PFSK-1 (cell line): ENCODE data around the gene SAMD4A.

Source experiments
- FOXP2 ChIP-seq: optimal IDR thresholded peaks from 2 replicates; pipeline ENCODE3; 2011; ENCODE audit warnings: borderline replicate concordance, control low read depth, inconsistent platforms; ENCODE audit not compliant: insufficient read depth; ENCODE audit errors: extremely low read length, extremely low read depth
- POLR2AphosphoS5 ChIP-seq: IDR thresholded peaks from 2 replicates; pipeline ENCODE4 v1.6.1; 2012; ENCODE audit warnings: low read depth, mild to moderate bottlenecking, control low read depth, low read length, moderate library complexity
- REST ChIP-seq, 2 experiments: IDR thresholded peaks; 2 replicates each; pipeline versions ENCODE4 v1.6.1 to v1.8.0; 2011 to 2012; ENCODE audit warnings: low read depth in 2 of 2, low read length in 2 of 2, control low read depth in 1 of 2, inconsistent platforms in 1 of 2, mild to moderate bottlenecking in 1 of 2, moderate library complexity in 1 of 2; ENCODE audit not compliant: insufficient read depth in 1 of 2
- SIN3A ChIP-seq: IDR thresholded peaks from 2 replicates; pipeline ENCODE4 v1.6.1; 2012; ENCODE audit warnings: mild to moderate bottlenecking, low read length, moderate library complexity, borderline replicate concordance; ENCODE audit not compliant: insufficient read depth
- TAF1 ChIP-seq: IDR thresholded peaks from 2 replicates; pipeline ENCODE4 v1.6.1; 2012; ENCODE audit warnings: low read length, control low read depth, borderline replicate concordance; ENCODE audit not compliant: insufficient read depth

SAMD4A gene

GRCh38 chr14:54682578-54682977 is 115.7 kb downstream of the SAMD4A start:
- TF ChIP-seq REST (IDR thresholded peaks at IDR 0.05; ENCODE audit: insufficient read depth in 1 of 2, low read depth in 2 of 2, low read length in 2 of 2) (no peak), TAF1 (no peak), POLR2AphosphoS5 (no peak), SIN3A (no peak), FOXP2 (no peak)

- TF ChIP-seq REST (IDR thresholded peaks at IDR 0.05; ENCODE audit: insufficient read depth in 1 of 2, low read depth in 2 of 2, low read length in 2 of 2) = no peak
- TF ChIP-seq TAF1 = no peak
- TF ChIP-seq SIN3A = no peak
- no peak for TF ChIP-seq FOXP2
- no peak for TF ChIP-seq POLR2AphosphoS5
These were observed 117.2 kb downstream of the SAMD4A start for GRCh38 chr14:54683882-54684794.

GRCh38 chr14:54685286-54685845 is 118.4 kb downstream of the SAMD4A start:
- TF ChIP-seq SIN3A (no peak), POLR2AphosphoS5 (no peak), FOXP2 (no peak)

GRCh38 chr14:54686219-54686870 is 119.4 kb downstream of the SAMD4A start:
- TF ChIP-seq TAF1 = no peak
- TF ChIP-seq SIN3A = no peak

- TF ChIP-seq POLR2AphosphoS5 (no peak), TAF1 (no peak), SIN3A (no peak), REST (IDR thresholded peaks at IDR 0.05; ENCODE audit: insufficient read depth in 1 of 2, low read depth in 2 of 2, low read length in 2 of 2) (no peak), FOXP2 (no peak)
These were observed 120.2 kb downstream of the SAMD4A start for GRCh38 chr14:54686871-54687749.
